PFSK-1 (cell line): ENCODE data around the gene SPEM1.

Source experiments
- POLR2AphosphoS5 ChIP-seq: IDR thresholded peaks from 2 replicates; pipeline ENCODE4 v1.6.1; 2012; ENCODE audit warnings: low read depth, mild to moderate bottlenecking, control low read depth, low read length, moderate library complexity
- TAF1 ChIP-seq: IDR thresholded peaks from 2 replicates; pipeline ENCODE4 v1.6.1; 2012; ENCODE audit warnings: low read length, control low read depth, borderline replicate concordance; ENCODE audit not compliant: insufficient read depth
- TF ChIP-seq, protein P1 (sequence below), 2 experiments: IDR thresholded peaks; 2 replicates each; pipeline versions ENCODE4 v1.6.1 to v1.8.0; 2011 to 2012; ENCODE audit warnings: low read depth in 2 of 2, low read length in 2 of 2, control low read depth in 1 of 2, inconsistent platforms in 1 of 2, mild to moderate bottlenecking in 1 of 2, moderate library complexity in 1 of 2; ENCODE audit not compliant: insufficient read depth in 1 of 2

DNA sequence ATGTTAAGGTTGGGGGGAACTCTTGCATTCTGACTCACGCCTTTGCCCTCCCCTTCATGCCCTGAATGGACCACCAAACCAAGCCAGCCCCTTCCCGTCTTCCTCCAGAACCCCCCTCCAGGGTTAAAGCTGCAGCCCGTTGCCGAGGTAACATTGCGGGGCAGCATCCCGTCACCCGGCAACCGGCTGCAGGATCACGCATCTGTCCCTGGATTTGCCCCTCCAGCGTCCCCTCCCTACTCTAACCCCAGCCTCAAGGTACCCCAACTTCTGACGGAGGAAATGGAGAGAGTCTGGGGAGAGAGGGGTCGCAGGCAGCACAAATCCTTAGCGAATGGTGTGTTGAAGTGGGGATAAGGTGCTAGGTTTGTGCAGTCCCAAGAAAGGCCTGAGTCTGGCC lies 13.0 kb upstream of the SPEM1 start:
- TF ChIP-seq POLR2AphosphoS5, result no peak
- TF ChIP-seq TAF1, result no peak
- TF ChIP-seq, protein P1, sequence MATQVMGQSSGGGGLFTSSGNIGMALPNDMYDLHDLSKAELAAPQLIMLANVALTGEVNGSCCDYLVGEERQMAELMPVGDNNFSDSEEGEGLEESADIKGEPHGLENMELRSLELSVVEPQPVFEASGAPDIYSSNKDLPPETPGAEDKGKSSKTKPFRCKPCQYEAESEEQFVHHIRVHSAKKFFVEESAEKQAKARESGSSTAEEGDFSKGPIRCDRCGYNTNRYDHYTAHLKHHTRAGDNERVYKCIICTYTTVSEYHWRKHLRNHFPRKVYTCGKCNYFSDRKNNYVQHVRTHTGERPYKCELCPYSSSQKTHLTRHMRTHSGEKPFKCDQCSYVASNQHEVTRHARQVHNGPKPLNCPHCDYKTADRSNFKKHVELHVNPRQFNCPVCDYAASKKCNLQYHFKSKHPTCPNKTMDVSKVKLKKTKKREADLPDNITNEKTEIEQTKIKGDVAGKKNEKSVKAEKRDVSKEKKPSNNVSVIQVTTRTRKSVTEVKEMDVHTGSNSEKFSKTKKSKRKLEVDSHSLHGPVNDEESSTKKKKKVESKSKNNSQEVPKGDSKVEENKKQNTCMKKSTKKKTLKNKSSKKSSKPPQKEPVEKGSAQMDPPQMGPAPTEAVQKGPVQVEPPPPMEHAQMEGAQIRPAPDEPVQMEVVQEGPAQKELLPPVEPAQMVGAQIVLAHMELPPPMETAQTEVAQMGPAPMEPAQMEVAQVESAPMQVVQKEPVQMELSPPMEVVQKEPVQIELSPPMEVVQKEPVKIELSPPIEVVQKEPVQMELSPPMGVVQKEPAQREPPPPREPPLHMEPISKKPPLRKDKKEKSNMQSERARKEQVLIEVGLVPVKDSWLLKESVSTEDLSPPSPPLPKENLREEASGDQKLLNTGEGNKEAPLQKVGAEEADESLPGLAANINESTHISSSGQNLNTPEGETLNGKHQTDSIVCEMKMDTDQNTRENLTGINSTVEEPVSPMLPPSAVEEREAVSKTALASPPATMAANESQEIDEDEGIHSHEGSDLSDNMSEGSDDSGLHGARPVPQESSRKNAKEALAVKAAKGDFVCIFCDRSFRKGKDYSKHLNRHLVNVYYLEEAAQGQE (IDR thresholded peaks at IDR 0.05; ENCODE audit: insufficient read depth in 1 of 2, low read depth in 2 of 2, low read length in 2 of 2), result no peak
